GM12891 (cell line): ENCODE data around the gene FOXS1.

ENCODE experiments used
- PAX5 ChIP-seq: IDR thresholded peaks from 2 replicates; pipeline ENCODE4 v1.6.1; 2011; ENCODE audit warnings: low read length, moderate library complexity, mild to moderate bottlenecking; ENCODE audit not compliant: insufficient read depth, severe bottlenecking
- POLR2A ChIP-seq: IDR thresholded peaks from 2 replicates; pipeline ENCODE4 v1.6.1; 2011; ENCODE audit warnings: low read depth, low read length, control low read depth
- POLR2AphosphoS5 ChIP-seq: IDR thresholded peaks from 2 replicates; pipeline ENCODE4 v1.6.1; 2011; ENCODE audit warnings: low read depth, low read length, control low read depth
- POU2F2 ChIP-seq: IDR thresholded peaks from 2 replicates; pipeline ENCODE4 v1.6.1; 2011; ENCODE audit warnings: low read depth, mild to moderate bottlenecking, control low read depth, low read length, moderate library complexity
- SPI1 ChIP-seq: IDR thresholded peaks from 2 replicates; pipeline ENCODE4 v1.6.1; 2011; ENCODE audit warnings: low read depth, low read length, control low read depth
- TAF1 ChIP-seq: IDR thresholded peaks from 2 replicates; pipeline ENCODE4 v1.6.1; 2011; ENCODE audit warnings: low read depth, low read length, control low read depth

DNA sequence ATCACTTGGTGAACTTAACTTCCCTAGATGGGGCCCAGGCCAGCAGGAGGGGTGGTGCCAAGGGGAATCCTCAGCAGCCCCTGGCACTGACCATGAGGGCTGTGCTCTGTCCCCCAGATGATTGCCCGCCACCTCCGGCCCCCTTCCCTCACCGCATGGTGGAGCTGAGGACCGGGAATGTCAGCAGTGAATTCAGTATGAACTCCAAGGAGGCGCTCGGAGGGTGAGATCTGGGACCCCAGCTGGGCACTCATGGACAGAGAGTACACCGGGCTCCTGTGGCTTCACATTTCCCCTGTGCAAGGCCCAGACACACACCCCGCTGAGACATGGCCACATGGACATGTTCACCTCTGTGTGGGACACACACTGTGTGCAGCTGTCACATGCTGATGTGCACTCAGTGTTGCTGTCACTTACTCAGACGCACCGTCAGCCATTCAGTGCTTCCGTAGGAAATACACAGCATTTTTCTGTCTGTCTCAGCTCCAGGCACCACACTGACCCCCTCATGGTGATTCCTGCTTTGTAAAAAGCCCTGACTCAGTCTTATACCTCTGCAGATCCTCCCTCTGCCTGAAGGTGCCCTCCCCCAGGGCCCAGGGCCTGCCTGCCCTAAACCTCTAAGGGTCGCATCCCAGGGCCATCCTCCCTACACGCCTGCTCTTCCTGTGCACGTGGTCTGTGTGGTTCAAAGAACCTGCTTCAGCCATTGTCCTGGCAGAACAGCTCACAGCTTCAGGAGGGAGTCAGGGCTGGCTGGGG lies 21.9 kb downstream of the FOXS1 start:
- no peak for TF ChIP-seq POLR2A
- TF ChIP-seq POLR2AphosphoS5 = no peak
- TF ChIP-seq SPI1 = no peak
- no peak for TF ChIP-seq TAF1
- no peak for TF ChIP-seq POU2F2
- TF ChIP-seq PAX5 = no peak
